GM18873 (cell line): ENCODE data around the gene IMMP2L.
A peak's percentile ranks its signal among the peaks of the same experiment; 100 is the strongest.

ENCODE experiments used
- ATAC-seq: cut with Tn5 transposase; IDR thresholded peaks from one replicate; pipeline ENCODE4 v1.9.1; 2021; ENCODE audit warnings: mild to moderate bottlenecking, moderate library complexity, moderate number of reproducible peaks; ENCODE audit not compliant: unreplicated experiment, low FRiP score

IMMP2L gene

GRCh38 chr7:111129435-111129834, 432.9 kb downstream of the IMMP2L start:
- no peak for ATAC-seq

- ATAC-seq: no peak
Measured at GRCh38 chr7:111126987-111127386, 435.3 kb downstream of the IMMP2L start.

DNA sequence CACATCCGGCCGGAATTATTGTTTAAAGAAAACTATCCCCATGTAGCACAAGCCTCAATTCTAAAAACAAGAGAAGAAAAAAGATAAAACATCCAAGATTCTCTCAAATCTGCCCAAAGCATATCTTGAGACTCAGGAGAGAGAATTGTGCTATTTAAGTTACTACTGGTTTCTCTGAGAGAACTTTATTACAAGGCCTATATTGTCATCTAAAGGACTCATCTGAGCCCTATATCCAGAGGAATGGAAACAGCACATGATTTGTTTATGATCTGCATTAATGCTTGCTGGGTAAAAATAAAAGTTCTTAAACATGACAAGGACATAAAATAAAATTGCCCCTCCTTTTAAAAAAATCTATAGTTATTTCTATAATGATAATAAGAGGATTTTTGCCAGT, 446.3 kb downstream of the IMMP2L start:
- no peak for ATAC-seq

- ATAC-seq: no peak
Measured at GRCh38 chr7:111113263-111114017, 448.9 kb downstream of the IMMP2L start.

DNA sequence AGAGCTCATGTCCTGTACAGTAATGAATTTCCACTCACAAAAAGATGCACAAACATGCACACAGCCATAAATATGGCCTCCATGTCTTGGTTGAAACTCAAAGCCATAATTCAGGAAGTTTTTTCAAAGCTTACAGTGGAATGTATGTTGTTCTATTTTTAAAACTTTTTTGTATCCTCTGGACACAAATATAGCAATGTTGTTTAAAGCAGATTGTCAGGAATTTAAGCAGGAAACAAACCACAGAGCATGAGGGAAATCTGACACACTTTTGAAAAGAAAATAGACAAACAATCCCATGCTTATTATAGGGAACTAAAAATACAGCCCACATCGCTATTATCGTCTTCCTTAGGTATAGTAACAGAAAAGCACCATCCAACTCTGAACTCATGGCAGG, 449.9 kb downstream of the IMMP2L start:
- ATAC-seq: no peak

DNA sequence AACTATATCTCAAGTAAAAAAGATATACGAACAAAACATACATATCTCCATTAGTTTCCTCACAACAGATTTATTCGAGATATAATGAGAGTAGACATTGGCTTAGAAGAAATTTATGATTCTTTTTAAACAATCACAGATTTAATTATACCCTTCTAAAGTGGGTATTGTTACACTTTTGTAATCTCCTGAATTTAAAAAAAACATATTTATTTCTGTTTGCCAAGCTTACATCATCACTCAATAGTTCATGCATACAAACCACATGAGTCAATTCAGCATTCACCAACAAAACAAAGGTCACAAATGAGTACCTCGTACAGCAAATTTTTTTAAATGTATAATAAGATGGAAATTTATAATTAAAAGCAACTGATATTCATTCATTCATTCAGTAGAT, 453.8 kb downstream of the IMMP2L start:
- ATAC-seq: no peak

GRCh38 chr7:111108000-111108399, 454.3 kb downstream of the IMMP2L start:
- ATAC-seq: no peak

- no peak for ATAC-seq
Measured at GRCh38 chr7:111107579-111107978, 454.7 kb downstream of the IMMP2L start.

DNA sequence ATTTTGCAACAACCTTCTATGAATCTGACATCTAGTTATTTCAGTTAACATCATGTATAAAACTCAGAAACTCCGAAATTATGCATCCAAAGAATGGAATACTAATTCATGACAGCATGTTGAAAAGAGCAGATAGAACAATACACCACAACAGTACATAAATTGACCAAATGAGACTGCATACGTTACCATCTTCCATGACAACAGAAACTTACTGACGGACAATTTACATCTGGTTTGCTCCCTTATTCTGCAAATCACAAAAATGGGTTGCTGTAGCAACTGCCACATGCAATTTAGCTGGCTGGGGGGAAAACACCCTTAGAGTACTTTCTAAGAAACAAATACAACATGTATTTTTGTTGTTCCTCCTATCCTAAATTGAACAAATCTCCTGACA, 457.0 kb downstream of the IMMP2L start:
- no peak for ATAC-seq

DNA sequence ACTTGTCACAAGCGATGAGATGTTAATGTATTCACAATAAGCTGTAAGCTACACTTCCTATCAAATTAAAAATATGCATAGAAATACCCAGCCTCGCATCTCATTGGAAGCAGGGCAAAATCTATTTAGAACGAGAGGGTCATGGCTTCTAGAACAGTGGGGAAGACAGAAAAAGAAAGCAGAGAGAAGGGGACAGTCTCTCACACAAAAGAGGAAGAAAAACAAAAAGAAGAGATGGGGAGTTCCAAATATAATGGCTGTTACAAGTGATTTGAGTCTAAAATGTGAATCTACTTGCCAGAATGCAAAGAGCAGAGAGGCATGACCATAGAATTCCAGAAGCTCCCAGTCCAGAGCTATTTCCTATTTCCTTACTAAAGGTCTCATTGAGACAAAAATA, 457.6 kb downstream of the IMMP2L start:
- no peak for ATAC-seq

DNA sequence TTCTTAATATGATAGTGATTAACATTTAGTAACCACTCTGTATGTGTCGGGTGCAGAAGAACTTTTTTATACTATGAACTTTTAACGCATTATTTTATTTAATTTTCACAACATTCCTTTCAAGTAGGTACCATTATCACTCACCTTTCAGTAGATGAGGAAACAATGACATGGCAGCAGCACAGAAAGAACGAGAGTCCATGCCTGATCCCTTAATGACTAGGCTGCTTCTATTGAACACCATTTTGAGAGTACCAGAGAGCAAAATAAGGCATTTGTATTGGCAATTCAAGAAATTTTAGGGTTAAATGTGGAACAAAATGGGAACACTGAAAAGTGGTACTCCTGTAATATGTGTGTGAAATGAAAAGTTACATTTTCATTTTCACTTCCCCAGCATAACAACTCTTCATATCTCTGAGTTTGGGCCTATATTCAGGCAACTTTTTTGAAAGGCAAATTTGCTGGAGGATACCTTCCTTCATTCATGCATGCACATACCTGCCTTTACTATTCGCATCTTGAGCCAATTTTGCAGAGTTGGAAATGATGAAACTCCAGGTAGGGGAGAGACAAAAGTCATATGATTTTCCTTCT, 458.5 kb downstream of the IMMP2L start:
- peak; percentile 44 for ATAC-seq

GRCh38 chr7:111103136-111103535, 459.2 kb downstream of the IMMP2L start:
- ATAC-seq: no peak

- ATAC-seq: no peak
Measured at GRCh38 chr7:111101856-111102646, 460.2 kb downstream of the IMMP2L start.

DNA sequence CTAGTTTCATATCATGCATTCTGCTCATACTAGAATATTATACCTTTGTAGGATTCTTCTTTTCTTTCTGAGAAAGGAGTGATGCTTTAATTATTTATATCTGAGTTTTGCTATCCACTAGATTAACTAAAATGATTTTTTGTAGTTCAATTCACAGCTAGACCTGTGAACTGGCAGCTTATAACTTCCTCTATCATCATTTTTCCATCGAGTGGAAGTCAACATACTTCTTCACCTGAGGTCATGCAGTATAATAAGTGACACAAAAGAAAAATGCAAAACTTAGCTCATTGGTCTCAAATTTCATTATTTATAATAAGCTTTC, 463.4 kb downstream of the IMMP2L start:
- no peak for ATAC-seq

DNA sequence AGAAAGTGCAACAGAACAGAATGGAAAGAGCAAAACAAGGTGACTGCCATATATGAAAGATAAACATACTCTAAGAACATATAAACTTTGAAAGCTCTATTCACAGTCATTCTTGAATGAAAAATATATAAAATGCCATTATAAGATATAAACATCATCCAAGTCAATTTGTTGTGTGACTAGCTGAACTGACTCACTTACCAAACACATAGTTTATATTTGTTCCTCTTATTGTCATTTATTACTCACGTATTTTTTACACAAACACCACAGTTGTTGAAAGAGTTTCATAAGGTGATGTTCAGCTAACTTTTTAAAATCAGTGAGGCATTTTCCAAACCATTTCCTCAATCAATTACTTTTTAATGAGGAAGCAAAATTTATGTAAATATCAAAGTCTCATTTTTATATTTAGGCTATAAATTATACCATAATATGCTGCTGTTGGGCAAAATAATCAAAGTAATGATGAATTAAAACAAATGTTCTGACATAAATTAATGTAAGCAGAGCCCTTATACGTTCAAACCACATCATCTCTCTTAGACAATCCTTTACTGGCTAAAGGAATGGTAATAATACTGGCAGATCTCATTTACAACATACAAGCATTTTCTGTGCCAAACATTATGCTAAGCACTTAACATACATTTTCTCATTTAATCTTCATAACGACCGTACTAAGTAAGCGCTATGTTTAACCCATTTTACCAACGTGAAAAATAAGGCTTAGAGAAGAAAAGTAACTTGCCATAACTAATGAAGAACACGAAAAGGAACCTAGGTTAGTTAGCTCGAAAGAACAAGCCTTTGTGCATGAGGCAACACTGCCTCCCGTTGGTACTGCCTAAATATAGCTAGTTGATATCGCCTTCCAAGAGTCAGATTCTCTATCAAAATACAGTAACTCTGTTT, 464.0 kb downstream of the IMMP2L start:
- ATAC-seq: peak; percentile 84

DNA sequence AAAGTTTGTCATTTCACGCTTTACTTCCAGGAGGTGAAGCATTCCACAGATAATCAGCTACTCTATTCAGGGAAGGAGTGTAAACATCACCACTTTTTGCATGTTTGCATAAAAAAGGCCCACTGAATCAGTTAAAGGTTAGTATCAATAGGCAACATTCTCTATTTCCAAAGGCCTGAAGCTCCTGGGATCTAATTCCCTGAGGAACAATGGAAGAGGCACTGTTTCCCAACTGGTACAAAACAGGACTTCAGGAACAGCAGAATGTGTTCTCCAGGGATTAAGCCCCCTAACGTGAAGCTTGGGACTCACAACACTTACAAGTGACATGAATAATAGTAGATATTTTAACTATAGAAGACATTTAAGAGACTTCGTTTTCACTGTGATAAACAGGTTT, 465.3 kb downstream of the IMMP2L start:
- ATAC-seq: no peak

- no peak for ATAC-seq
Measured at GRCh38 chr7:111094419-111094818, 467.9 kb downstream of the IMMP2L start.

GRCh38 chr7:111093496-111093895, 468.8 kb downstream of the IMMP2L start:
- no peak for ATAC-seq

- ATAC-seq: peak; percentile 52
Measured at GRCh38 chr7:111092406-111093236, 469.7 kb downstream of the IMMP2L start.
